Measurements from ENCODE around the gene SIGLECL1.

The SIGLECL1 gene

DNA sequence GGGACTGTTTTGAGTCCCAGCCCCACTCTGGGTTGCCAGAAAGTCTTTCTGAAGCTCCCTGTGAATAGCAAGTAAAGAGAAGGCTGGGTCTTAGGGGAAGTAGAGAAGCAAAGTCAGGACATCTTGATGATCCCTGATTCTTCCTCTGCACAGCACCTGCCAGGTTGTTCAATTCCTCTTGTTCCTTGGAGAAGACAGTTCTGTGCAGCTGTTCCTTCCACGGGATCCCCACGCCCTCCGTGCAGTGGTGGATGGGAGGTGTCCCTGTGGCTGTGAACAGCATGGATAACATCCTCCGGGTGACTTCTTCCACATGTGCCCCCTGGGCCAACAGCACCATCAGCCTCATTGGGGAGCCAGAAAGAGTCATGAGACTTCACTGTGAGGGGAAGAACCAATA is 31.5 kb downstream of the SIGLECL1 start:
- TF ChIP-seq CTCF (IDR thresholded peaks at IDR 0.05; ENCODE audit: low read depth, low read length, missing control alignments) = no peak
- no peak overlapping the region for H3K4me3 ChIP-seq (ENCODE audit: low read depth, low read length)
- no peak for DNase-seq (ENCODE audit: low read depth)
- in situ Hi-C loops (cut with HindIII; ENCODE audit: low sequenced_read_pairs) = no loop called here

DNA sequence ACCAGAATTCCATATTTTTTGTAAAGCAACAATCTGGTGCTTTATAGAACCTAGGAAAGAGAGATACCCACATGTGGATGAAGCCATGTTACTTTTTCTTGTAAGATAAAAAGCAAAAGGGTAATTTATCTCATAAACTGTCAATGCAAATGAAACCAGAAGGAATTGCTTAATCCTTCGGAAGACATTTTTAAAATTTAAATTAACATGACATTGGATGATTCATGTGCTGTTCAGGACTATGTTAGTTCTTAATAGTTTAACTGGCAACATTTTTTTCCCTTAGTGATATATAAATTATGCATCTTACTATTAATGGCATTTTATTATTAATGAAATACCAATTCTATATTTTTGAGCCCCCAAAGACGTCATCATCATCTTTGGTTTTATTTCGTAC is 34.8 kb downstream of the SIGLECL1 start:
- no peak for TF ChIP-seq CTCF (IDR thresholded peaks at IDR 0.05; ENCODE audit: low read depth, low read length, missing control alignments)

DNA sequence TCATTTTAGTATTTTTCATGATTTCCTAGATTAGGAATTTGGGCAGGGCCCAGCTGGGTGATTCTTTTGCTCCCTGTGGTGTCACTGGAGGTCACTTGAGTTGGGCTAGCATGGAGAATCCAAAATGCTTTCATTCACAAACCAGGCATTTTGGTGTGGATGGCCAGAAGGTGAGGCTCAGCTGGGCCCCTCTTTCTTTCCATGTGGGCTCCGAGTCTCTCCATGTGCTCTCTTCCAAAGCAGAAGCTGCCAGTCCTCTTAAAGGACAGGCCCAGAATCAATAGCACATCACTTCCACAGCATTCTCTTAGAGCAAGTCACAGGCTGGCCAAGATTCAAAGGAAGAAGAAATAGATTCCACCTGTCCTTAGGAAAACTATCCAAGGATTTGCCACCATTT is 38.8 kb downstream of the SIGLECL1 start:
- TF ChIP-seq CTCF (IDR thresholded peaks at IDR 0.05; ENCODE audit: low read depth, low read length, missing control alignments) = no peak
- H3K4me3 ChIP-seq (ENCODE audit: low read depth, low read length) = no peak overlapping the region
- DNase-seq (ENCODE audit: low read depth) = no peak
- in situ Hi-C loops (cut with HindIII; ENCODE audit: low sequenced_read_pairs) = no loop called here

More for the DNA sequence above, 34.8 kb downstream of the SIGLECL1 start:
- no peak for DNase-seq (ENCODE audit: low read depth)
- in situ Hi-C loops (cut with HindIII; ENCODE audit: low sequenced_read_pairs) = no loop called here
- no peak overlapping the region for H3K4me3 ChIP-seq (ENCODE audit: low read depth, low read length)

- in situ Hi-C loops (cut with HindIII; ENCODE audit: low sequenced_read_pairs) = no loop called here
- no peak overlapping the region for H3K4me3 ChIP-seq (ENCODE audit: low read depth, low read length)
- no peak for TF ChIP-seq CTCF (IDR thresholded peaks at IDR 0.05; ENCODE audit: low read depth, low read length, missing control alignments)
- DNase-seq (ENCODE audit: low read depth) = no peak
These were observed 42.1 kb downstream of the SIGLECL1 start for GRCh38 chr19:51292971-51293370.

GRCh38 chr19:51293571-51294210 is 42.8 kb downstream of the SIGLECL1 start:
- no peak for DNase-seq (ENCODE audit: low read depth)
- in situ Hi-C loops (cut with HindIII; ENCODE audit: low sequenced_read_pairs) = no loop called here
- no peak for TF ChIP-seq CTCF (IDR thresholded peaks at IDR 0.05; ENCODE audit: low read depth, low read length, missing control alignments)
- no peak overlapping the region for H3K4me3 ChIP-seq (ENCODE audit: low read depth, low read length)

GRCh38 chr19:51294211-51294976 is 43.5 kb downstream of the SIGLECL1 start:
- in situ Hi-C loops (cut with HindIII; ENCODE audit: low sequenced_read_pairs) = no loop called here
- DNase-seq (ENCODE audit: low read depth) = no peak
- TF ChIP-seq CTCF (IDR thresholded peaks at IDR 0.05; ENCODE audit: low read depth, low read length, missing control alignments) = no peak
- H3K4me3 ChIP-seq (ENCODE audit: low read depth, low read length) = no peak overlapping the region

Data from astrocyte of the cerebellum (primary cell).